ENCODE results near the gene THOC6.

- TF ChIP-seq SETDB1 (IDR thresholded peaks at IDR 0.05; ENCODE audit: insufficient read length, low read length) = no peak
- TF ChIP-seq ZFP41 (tag by site-specific recombination; IDR thresholded peaks at IDR 0.05; ENCODE audit: borderline replicate concordance) = no peak
- no peak for TF ChIP-seq ZNF302 (tag by site-specific recombination; IDR thresholded peaks at IDR 0.05; ENCODE audit: low read depth)
- TF ChIP-seq CTCF (tag by site-specific recombination; IDR thresholded peaks at IDR 0.05) = no peak
- TF ChIP-seq ZNF423 (tag by site-specific recombination; IDR thresholded peaks at IDR 0.05) = no peak
- TF ChIP-seq ZSCAN30 (tag by site-specific recombination; IDR thresholded peaks at IDR 0.05) = no peak
- TF ChIP-seq ZNF350 (tag by site-specific recombination; IDR thresholded peaks at IDR 0.05) = no peak
Observed at GRCh38 chr16:2996298-2996697, 27.5 kb upstream of the THOC6 start.

Measured in HEK293 (cell line).